Measurements from ENCODE around the gene C9orf40.

Gene C9orf40

GRCh38 chr9:74952201-74953151, at the start of gene C9orf40:
C9orf40 (minus strand) TSS chr9:74952912; CDS start chr9:74952611, 301 bp downstream.
- peak; percentile 73 for DNase-seq (ENCODE audit: low spot score)

GRCh38 chr9:75001719-75002421, 49.2 kb upstream of the C9orf40 start:
- DNase-seq (ENCODE audit: low spot score) = peak; percentile 63

GRCh38 chr9:75000835-75001234, 48.1 kb upstream of the C9orf40 start:
- no peak for DNase-seq (ENCODE audit: low spot score)

- no peak for DNase-seq (ENCODE audit: low spot score)
Observed at GRCh38 chr9:74985041-74985440, 32.3 kb upstream of the C9orf40 start.

- DNase-seq (ENCODE audit: low spot score) = no peak
Observed at GRCh38 chr9:74983709-74984108, 31.0 kb upstream of the C9orf40 start.

GRCh38 chr9:74979844-74980243, 27.1 kb upstream of the C9orf40 start:
- no peak for DNase-seq (ENCODE audit: low spot score)

- DNase-seq (ENCODE audit: low spot score) = no peak
Observed at GRCh38 chr9:74977287-74977686, 24.6 kb upstream of the C9orf40 start.

GRCh38 chr9:74975538-74975937, 22.8 kb upstream of the C9orf40 start:
- no peak for DNase-seq (ENCODE audit: low spot score)

GRCh38 chr9:74974558-74974957, 21.8 kb upstream of the C9orf40 start:
- no peak for DNase-seq (ENCODE audit: low spot score)

GRCh38 chr9:74973714-74974113, 21.0 kb upstream of the C9orf40 start:
- no peak for DNase-seq (ENCODE audit: low spot score)

- no peak for DNase-seq (ENCODE audit: low spot score)
Observed at GRCh38 chr9:74963056-74963455, 10.3 kb upstream of the C9orf40 start.

GRCh38 chr9:74961496-74961895, 8.8 kb upstream of the C9orf40 start:
- DNase-seq (ENCODE audit: low spot score) = no peak

GRCh38 chr9:74960561-74960960, 7.8 kb upstream of the C9orf40 start:
- DNase-seq (ENCODE audit: low spot score) = no peak

GRCh38 chr9:74958587-74958986, 5.9 kb upstream of the C9orf40 start:
- no peak for DNase-seq (ENCODE audit: low spot score)

- no peak for DNase-seq (ENCODE audit: low spot score)
Observed at GRCh38 chr9:74953235-74953751, 581 bp upstream of the C9orf40 start.

GRCh38 chr9:74951725-74952151, 974 bp downstream of the C9orf40 start:
- peak; percentile 10 for DNase-seq (ENCODE audit: low spot score)

GRCh38 chr9:74951107-74951720, 1.5 kb downstream of the C9orf40 start:
- no peak for DNase-seq (ENCODE audit: low spot score)

- DNase-seq (ENCODE audit: low spot score) = no peak
Observed at GRCh38 chr9:74949859-74950855, 2.6 kb downstream of the C9orf40 start.

GRCh38 chr9:74948937-74949336, 3.8 kb downstream of the C9orf40 start:
- DNase-seq (ENCODE audit: low spot score) = no peak

- DNase-seq (ENCODE audit: low spot score) = no peak
Observed at GRCh38 chr9:74946686-74947085, 6.0 kb downstream of the C9orf40 start.

- DNase-seq (ENCODE audit: low spot score) = no peak
Observed at GRCh38 chr9:74942801-74943200, 9.9 kb downstream of the C9orf40 start.

Measured in HuH-7 (cell line).